ENCODE measurements around the gene STK36. TPM values are rescaled to one million over a fixed set of nuclear protein-coding genes. Genes with fewer than 3 reads are reported as not detected.
A peak's percentile ranks its signal among the peaks of the same experiment; 100 is the strongest.

Gene STK36
- total RNA-seq, 4 donors from 2014 or later, result 5.8 to 27.8 (median 10.4) TPM

DNA sequence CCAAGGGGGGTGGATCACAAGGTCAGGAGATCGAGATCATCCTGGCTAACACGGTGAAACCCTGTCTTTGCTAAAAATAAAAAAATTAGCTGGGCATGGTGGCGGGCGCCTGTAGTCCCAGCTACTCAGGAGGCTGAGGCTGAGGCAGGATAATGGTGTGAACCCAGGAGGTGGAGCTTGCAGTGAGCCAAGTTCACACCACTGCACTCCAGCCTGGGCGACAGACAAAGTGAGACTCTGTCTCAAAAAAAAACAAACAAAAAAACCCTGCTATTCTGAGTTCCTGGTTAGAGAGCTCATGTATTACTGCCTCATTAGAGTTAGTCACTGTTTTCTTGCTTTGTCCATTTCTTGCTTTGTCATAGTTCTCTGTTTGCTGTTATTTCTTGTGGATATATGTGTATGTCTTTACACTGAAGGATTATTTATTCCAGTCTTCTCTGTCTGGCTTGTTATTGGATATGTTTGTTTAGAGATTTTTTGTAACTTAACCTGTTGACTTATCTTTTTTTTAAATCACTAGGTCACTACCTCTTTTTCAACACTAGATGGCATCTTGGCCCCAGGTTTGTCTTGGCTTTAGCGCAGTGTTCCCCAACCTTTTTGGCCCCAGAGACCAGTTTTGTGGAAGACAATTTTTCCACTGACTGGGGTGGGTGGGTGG is 55.7 kb downstream of the STK36 start:
- 93 to 97% methylated on average over 6 of the region's 6 CpGs for WGBS, 2 donors
- Histone ChIP-seq H3K9me3 (peaks cover 0 to 29% (median 7%) of the 10 kb centered on the region in 3 donors), H3K4me1 (peaks cover 0 to 19% (median 15%) of the 10 kb centered on the region in 3 donors), H3K27me3 (no peaks in the 10 kb centered on the region), H3K4me3 (no peak overlapping the region), H3K36me3 (peaks cover 0 to 11% (median 0%) of the 10 kb centered on the region in 3 donors), H3K27ac (no peak overlapping the region)
- no peak for DNase-seq
- TF ChIP-seq POLR2A (IDR thresholded peaks at IDR 0.05), result no peak
- TF ChIP-seq CTCF (IDR thresholded peaks at IDR 0.05), result peak; percentile 13 to 68 (median 35)
- intact Hi-C loops (cut with DNase I), result loop anchor here (5.0 kb wide), 1 partner anchor 120 kb away; no protein-coding TSS in a partner anchor

- Histone ChIP-seq H3K36me3 (peaks cover 0 to 11% (median 0%) of the 10 kb centered on the region in 3 donors), H3K4me3 (no peak overlapping the region), H3K9me3 (peaks cover 0 to 29% (median 7%) of the 10 kb centered on the region in 3 donors), H3K4me1 (peaks cover 0 to 38% (median 28%) of the 10 kb centered on the region in 3 donors), H3K27ac (no peak overlapping the region), H3K27me3 (no peaks in the 10 kb centered on the region)
- 93 to 94% methylated on average over 3 of the region's 3 CpGs for WGBS, 2 donors
- DNase-seq, result no peak
- TF ChIP-seq CTCF (IDR thresholded peaks at IDR 0.05) (no peak), POLR2A (IDR thresholded peaks at IDR 0.05) (no peak)
- intact Hi-C loops (cut with DNase I), result loop anchor here (5.0 kb wide), 1 partner anchor 118 kb away; no protein-coding TSS in a partner anchor
Observed at GRCh38 chr2:218729640-218730039, 57.8 kb downstream of the STK36 start.

- Histone ChIP-seq H3K9me3 (peaks cover 0 to 6% (median 0%) of the 10 kb centered on the region in 3 donors), H3K4me3 (no peak overlapping the region), H3K27ac (peak overlapping the region in 3 of 4 donors; percentile 33 to 79 (median 57)), H3K27me3 (no peaks in the 10 kb centered on the region), H3K36me3 (peaks cover 0 to 14% (median 0%) of the 10 kb centered on the region in 3 donors), H3K4me1 (peaks cover 0 to 51% (median 28%) of the 10 kb centered on the region in 3 donors)
- 94 to 100% methylated on average over 5 of the region's 5 CpGs for WGBS, 2 donors
- intact Hi-C loops (cut with DNase I), result no loop called here
- TF ChIP-seq CTCF (IDR thresholded peaks at IDR 0.05) (no peak), POLR2A (IDR thresholded peaks at IDR 0.05) (no peak)
- no peak for DNase-seq
Observed at GRCh38 chr2:218732052-218732760, 60.3 kb downstream of the STK36 start.

DNA sequence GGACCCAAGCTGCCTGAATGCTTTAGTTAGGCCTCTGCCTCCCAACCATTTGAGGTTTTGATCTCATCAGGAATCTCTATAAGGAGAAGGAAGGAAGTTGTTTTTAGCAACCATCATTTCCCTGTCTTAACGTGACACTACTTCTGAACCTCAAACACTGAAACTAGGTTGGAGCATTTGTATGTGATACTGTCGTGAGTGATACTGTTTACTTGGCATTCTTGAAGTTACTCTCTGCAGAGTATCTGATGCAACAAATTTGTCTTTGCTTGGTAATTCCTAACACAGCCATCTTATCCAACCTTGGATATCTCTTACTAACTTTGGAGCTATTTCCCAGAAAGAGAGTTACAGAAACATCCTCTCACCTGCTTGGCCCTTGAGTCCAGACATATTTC is 60.9 kb downstream of the STK36 start:
- no peaks in the 10 kb centered on the region for H3K27me3 ChIP-seq
- H3K9me3 ChIP-seq, result peaks cover 0 to under 1% (median 0%) of the 10 kb centered on the region in 3 donors
- peaks cover 0 to 52% (median 28%) of the 10 kb centered on the region in 3 donors for H3K4me1 ChIP-seq
- H3K27ac ChIP-seq, result peak overlapping the region in 3 of 4 donors; percentile 33 to 79 (median 57)
- H3K4me3 ChIP-seq, result no peak overlapping the region
- intact Hi-C loops (cut with DNase I), result no loop called here
- 65 to 84% methylated on average over 2 of the region's 2 CpGs for WGBS, 2 donors
- H3K36me3 ChIP-seq, result peaks cover 0 to 14% (median 4%) of the 10 kb centered on the region in 3 donors
- DNase-seq, result no peak
- TF ChIP-seq CTCF (IDR thresholded peaks at IDR 0.05), result no peak
